HepG2 (cell line): Measurements from ENCODE around the gene ARF5. TPM values are rescaled to one million over a fixed set of nuclear protein-coding genes. Genes with fewer than 3 reads are reported as not detected.

Experiments used
- ATRX ChIP-seq: sonication (generic); formaldehyde crosslinking; IDR thresholded peaks from 2 replicates; pipeline ENCODE4 v1.4.0; 2020; ENCODE audit warnings: missing genetic modification reagents, borderline replicate concordance
- DNMT1 ChIP-seq: sonication (generic); formaldehyde crosslinking; IDR thresholded peaks from 2 replicates; pipeline ENCODE4 v1.5.1; 2020; ENCODE audit warnings: mild to moderate bottlenecking, missing genetic modification reagents
- HNF4G ChIP-seq, 2 experiments: sonication (generic) in 1 of 2; formaldehyde crosslinking in 1 of 2; IDR thresholded peaks; 2 replicates each; pipeline versions ENCODE4 v1.4.0 to v1.6.1; 2011 to 2020; ENCODE audit warnings: borderline replicate concordance in 2 of 2, low read depth in 2 of 2, mild to moderate bottlenecking in 2 of 2, low read length in 1 of 2, missing genetic modification reagents in 1 of 2, moderate library complexity in 1 of 2
- ISX ChIP-seq: sonication (generic); formaldehyde crosslinking; conservative IDR thresholded peaks from 2 replicates; pipeline ENCODE4 v1.5.0; 2020; ENCODE audit warnings: missing genetic modification reagents
- MAF1 ChIP-seq: sonication (generic); formaldehyde crosslinking; IDR thresholded peaks from 2 replicates; pipeline ENCODE4 v1.5.0; 2020; ENCODE audit warnings: missing genetic modification reagents, borderline replicate concordance
- MTERF4 ChIP-seq: sonication (generic); formaldehyde crosslinking; IDR thresholded peaks from 2 replicates; pipeline ENCODE4 v1.8.0; 2023; ENCODE audit warnings: mild to moderate bottlenecking, missing genetic modification reagents
- NAIF1 ChIP-seq: sonication (generic); formaldehyde crosslinking; IDR thresholded peaks from 2 replicates; pipeline ENCODE4 v1.5.0; 2020; ENCODE audit warnings: mild to moderate bottlenecking, missing genetic modification reagents, borderline replicate concordance
- POLR2AphosphoS5 ChIP-seq: IDR thresholded peaks from 2 replicates; pipeline ENCODE4 v1.6.1; 2012; ENCODE audit warnings: low read depth, low read length
- RFXAP ChIP-seq: sonication (generic); formaldehyde crosslinking; IDR thresholded peaks from 2 replicates; pipeline ENCODE4 v1.4.0; 2020; ENCODE audit warnings: missing genetic modification reagents, borderline replicate concordance
- SMAD1 ChIP-seq: sonication (generic); formaldehyde crosslinking; IDR thresholded peaks from 2 replicates; pipeline ENCODE4 v1.4.0; 2020; ENCODE audit warnings: missing genetic modification reagents, low read depth, mild to moderate bottlenecking, borderline replicate concordance
- SRSF9 ChIP-seq: fragments of 200-400 bp; formaldehyde crosslinking; IDR thresholded peaks from 2 replicates; pipeline ENCODE4 v1.6.1; 2018; ENCODE audit warnings: borderline replicate concordance, mild to moderate bottlenecking, low read depth, low read length; ENCODE audit not compliant: insufficient read depth, poor library complexity, severe bottlenecking
- UBTF ChIP-seq: sonication (generic); formaldehyde crosslinking; IDR thresholded peaks from 2 replicates; pipeline ENCODE4 v1.4.0; 2020; ENCODE audit warnings: mild to moderate bottlenecking, missing genetic modification reagents
- ZBTB25 ChIP-seq: IDR thresholded peaks from 2 replicates; pipeline ENCODE4 v1.6.1; 2018; ENCODE audit warnings: missing genetic modification reagents
- ZNF3 ChIP-seq: IDR thresholded peaks from 2 replicates; pipeline ENCODE4 v1.7.0; 2017; ENCODE audit warnings: inconsistent platforms
- polyA plus RNA-seq, 8 experiments: library from polyadenylated mRNA; depleted of rRNA in 3 of 8; stranded (reverse) in 7 of 8; unstranded in 1 of 8; fragments of >200 nt; fragmentation: Illumina TruSeq in 4 of 8; extraction: Trizol in 4 of 8; gene quantifications; 2 replicates each; pipeline versions ENCODE4 v1.2.1 to v1.2.3, GENCODE V29; 2011 to 2016; ENCODE audit warnings: low read depth in 4 of 8, missing spikeins in 1 of 8, mixed read lengths in 1 of 8; ENCODE audit not compliant: insufficient read depth in 1 of 8
- total RNA-seq, 5 experiments: library from RNA; depleted of rRNA; stranded (reverse); fragments of >200 nt; fragmentation: Illumina TruSeq; extraction: Trizol; gene quantifications; 2 replicates each; pipeline ENCODE4 v1.2.3, GENCODE V29; 2016; ENCODE audit warnings: low read depth in 1 of 5
- TF ChIP-seq, protein P1 (sequence below): sonication (generic); formaldehyde crosslinking; IDR thresholded peaks from 2 replicates; pipeline ENCODE4 v1.9.0; 2022; ENCODE audit warnings: missing genetic modification reagents, mild to moderate bottlenecking, borderline replicate concordance
- TF ChIP-seq, protein P2 (sequence below): sonication (generic); formaldehyde crosslinking; IDR thresholded peaks from 2 replicates; pipeline ENCODE4 v1.9.0; 2021; ENCODE audit warnings: missing genetic modification reagents, mild to moderate bottlenecking, borderline replicate concordance
- TF ChIP-seq, protein P3 (sequence below): conservative IDR thresholded peaks from 2 replicates; pipeline ENCODE4 v1.6.1; 2018; ENCODE audit warnings: missing genetic modification reagents
- TF ChIP-seq, protein P4 (sequence below): sonication (generic); formaldehyde crosslinking; IDR thresholded peaks from 2 replicates; pipeline ENCODE4 v1.5.0; 2020; ENCODE audit warnings: missing genetic modification reagents, mild to moderate bottlenecking, borderline replicate concordance

The ARF5 gene
- total and polyA plus RNA-seq, 2 of the 13 experiments (the other 11 are each of a cell fraction or from before 2014, with no cell fraction given): 109 to 135 TPM

- TF ChIP-seq, protein P1, sequence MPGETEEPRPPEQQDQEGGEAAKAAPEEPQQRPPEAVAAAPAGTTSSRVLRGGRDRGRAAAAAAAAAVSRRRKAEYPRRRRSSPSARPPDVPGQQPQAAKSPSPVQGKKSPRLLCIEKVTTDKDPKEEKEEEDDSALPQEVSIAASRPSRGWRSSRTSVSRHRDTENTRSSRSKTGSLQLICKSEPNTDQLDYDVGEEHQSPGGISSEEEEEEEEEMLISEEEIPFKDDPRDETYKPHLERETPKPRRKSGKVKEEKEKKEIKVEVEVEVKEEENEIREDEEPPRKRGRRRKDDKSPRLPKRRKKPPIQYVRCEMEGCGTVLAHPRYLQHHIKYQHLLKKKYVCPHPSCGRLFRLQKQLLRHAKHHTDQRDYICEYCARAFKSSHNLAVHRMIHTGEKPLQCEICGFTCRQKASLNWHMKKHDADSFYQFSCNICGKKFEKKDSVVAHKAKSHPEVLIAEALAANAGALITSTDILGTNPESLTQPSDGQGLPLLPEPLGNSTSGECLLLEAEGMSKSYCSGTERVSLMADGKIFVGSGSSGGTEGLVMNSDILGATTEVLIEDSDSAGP (CRISPR knock-in tag): peak; percentile 45
- TF ChIP-seq, protein P2, sequence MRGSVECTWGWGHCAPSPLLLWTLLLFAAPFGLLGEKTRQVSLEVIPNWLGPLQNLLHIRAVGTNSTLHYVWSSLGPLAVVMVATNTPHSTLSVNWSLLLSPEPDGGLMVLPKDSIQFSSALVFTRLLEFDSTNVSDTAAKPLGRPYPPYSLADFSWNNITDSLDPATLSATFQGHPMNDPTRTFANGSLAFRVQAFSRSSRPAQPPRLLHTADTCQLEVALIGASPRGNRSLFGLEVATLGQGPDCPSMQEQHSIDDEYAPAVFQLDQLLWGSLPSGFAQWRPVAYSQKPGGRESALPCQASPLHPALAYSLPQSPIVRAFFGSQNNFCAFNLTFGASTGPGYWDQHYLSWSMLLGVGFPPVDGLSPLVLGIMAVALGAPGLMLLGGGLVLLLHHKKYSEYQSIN (CRISPR knock-in tag): no peak
- TF ChIP-seq DNMT1 (CRISPR knock-in tag) (no peak), ISX (CRISPR knock-in tag) (no peak), HNF4G (IDR thresholded peaks at IDR 0.05; ENCODE audit: borderline replicate concordance, low read depth, low read length) (no peak), HNF4G (CRISPR knock-in tag; IDR thresholded peaks at IDR 0.05; ENCODE audit: borderline replicate concordance, low read depth) (no peak), NAIF1 (no peak), RFXAP (CRISPR knock-in tag) (no peak), POLR2AphosphoS5 (no peak), MAF1 (CRISPR knock-in tag) (no peak), ZNF3 (CRISPR knock-in tag) (no peak), ATRX (CRISPR knock-in tag) (no peak), SRSF9 (no peak), SMAD1 (no peak), ZBTB25 (CRISPR knock-in tag) (no peak), MTERF4 (CRISPR knock-in tag) (no peak), UBTF (CRISPR knock-in tag) (peak; percentile 45)
- TF ChIP-seq, protein P3, sequence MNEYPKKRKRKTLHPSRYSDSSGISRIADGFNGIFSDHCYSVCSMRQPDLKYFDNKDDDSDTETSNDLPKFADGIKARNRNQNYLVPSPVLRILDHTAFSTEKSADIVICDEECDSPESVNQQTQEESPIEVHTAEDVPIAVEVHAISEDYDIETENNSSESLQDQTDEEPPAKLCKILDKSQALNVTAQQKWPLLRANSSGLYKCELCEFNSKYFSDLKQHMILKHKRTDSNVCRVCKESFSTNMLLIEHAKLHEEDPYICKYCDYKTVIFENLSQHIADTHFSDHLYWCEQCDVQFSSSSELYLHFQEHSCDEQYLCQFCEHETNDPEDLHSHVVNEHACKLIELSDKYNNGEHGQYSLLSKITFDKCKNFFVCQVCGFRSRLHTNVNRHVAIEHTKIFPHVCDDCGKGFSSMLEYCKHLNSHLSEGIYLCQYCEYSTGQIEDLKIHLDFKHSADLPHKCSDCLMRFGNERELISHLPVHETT (CRISPR knock-in tag): no peak
- TF ChIP-seq, protein P4, sequence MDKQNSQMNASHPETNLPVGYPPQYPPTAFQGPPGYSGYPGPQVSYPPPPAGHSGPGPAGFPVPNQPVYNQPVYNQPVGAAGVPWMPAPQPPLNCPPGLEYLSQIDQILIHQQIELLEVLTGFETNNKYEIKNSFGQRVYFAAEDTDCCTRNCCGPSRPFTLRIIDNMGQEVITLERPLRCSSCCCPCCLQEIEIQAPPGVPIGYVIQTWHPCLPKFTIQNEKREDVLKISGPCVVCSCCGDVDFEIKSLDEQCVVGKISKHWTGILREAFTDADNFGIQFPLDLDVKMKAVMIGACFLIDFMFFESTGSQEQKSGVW (CRISPR knock-in tag): no peak
Measured at GRCh38 chr7:127588697-127589482, 679 bp downstream of the ARF5 start (continued).
